Measurements from ENCODE around the gene NGLY1.

DNA sequence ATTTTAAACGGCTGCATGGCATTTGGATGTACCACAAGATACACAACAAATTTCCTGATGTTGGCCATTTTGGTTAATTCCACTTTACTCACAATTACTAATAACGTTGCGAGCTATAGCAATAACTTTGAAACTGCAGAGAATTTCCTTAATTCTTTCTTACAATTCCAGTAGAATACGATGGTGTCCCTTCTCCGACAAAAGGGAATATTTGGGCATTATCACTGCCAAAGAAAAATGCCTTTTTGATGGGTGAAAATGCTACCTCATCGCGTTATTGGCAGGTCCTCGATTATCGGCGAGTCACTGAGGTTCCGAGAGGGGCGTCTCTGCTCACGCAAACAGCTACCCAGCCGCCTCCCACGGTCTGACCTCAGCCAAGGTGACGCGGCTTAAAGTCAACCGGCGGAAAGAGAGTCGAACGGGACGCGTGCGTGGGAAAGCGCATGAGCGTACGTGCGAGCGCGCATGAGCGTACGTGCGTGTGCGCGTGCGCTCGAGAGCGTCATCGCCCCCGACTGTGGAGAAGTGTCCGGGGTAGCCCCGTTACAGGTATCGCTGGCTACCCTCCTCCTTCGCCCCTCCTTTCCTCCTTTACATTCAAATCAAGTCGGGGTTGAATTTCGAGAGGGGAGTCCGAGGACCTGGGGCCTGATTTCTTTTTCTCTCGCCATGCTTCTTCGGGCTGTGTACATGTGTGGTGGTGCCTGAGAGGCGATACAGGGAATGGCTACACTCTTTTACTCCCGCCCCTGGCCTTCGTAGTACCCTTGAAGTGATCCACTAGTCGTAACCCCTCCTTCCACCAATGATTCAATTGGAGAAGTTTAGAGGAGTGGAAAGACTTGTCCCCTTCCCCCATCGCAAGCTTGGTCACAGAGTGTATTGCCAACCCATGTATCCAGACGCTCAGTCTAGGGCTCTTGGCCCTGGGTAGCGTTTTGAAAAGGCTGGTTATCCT, 6.6 kb upstream of the NGLY1 start, which contains the start of gene OXSM:
- TF ChIP-seq, protein P1, sequence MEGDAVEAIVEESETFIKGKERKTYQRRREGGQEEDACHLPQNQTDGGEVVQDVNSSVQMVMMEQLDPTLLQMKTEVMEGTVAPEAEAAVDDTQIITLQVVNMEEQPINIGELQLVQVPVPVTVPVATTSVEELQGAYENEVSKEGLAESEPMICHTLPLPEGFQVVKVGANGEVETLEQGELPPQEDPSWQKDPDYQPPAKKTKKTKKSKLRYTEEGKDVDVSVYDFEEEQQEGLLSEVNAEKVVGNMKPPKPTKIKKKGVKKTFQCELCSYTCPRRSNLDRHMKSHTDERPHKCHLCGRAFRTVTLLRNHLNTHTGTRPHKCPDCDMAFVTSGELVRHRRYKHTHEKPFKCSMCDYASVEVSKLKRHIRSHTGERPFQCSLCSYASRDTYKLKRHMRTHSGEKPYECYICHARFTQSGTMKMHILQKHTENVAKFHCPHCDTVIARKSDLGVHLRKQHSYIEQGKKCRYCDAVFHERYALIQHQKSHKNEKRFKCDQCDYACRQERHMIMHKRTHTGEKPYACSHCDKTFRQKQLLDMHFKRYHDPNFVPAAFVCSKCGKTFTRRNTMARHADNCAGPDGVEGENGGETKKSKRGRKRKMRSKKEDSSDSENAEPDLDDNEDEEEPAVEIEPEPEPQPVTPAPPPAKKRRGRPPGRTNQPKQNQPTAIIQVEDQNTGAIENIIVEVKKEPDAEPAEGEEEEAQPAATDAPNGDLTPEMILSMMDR (IDR thresholded peaks at IDR 0.05; ENCODE audit: low read depth, low read length): no peak
- TF ChIP-seq EZH2phosphoT487 (IDR thresholded peaks at IDR 0.05; ENCODE audit: low read depth): no peak
